ENCODE data around the gene BCAS3.

BCAS3 gene

GRCh38 chr17:60823515-60823914, 145.9 kb downstream of the BCAS3 start:
- Histone ChIP-seq H3K4me3 (IDR thresholded peaks at IDR 0.05; ENCODE audit: insufficient read depth, low read depth, low read length) (no peak overlapping the region), H3K27me3 (ENCODE audit: insufficient read depth, low read depth) (no peaks in the 10 kb centered on the region), H3K79me2 (ENCODE audit: insufficient read depth, low read depth) (no peaks in the 10 kb centered on the region), H3K27ac (no peak overlapping the region), H3K36me3 (ENCODE audit: insufficient read depth) (no peaks in the 10 kb centered on the region), H3K4me2 (no peak overlapping the region), H3K4me1 (ENCODE audit: low read depth, poor library complexity, severe bottlenecking) (no peaks in the 10 kb centered on the region), H4K20me1 (ENCODE audit: insufficient read depth) (no peaks in the 10 kb centered on the region), H3K9ac (no peak overlapping the region), H2AFZ (ENCODE audit: low read depth) (no peak overlapping the region)
- no peak for TF ChIP-seq CTCF (conservative IDR thresholded peaks at IDR 0.05; ENCODE audit: low read depth, low read length)

- Histone ChIP-seq H3K4me2 (no peak overlapping the region), H3K36me3 (ENCODE audit: insufficient read depth) (no peaks in the 10 kb centered on the region)
These were observed 147.7 kb downstream of the BCAS3 start for GRCh38 chr17:60825351-60825750.

GRCh38 chr17:60827943-60828342, 150.3 kb downstream of the BCAS3 start:
- Histone ChIP-seq H3K36me3 (ENCODE audit: insufficient read depth) (no peaks in the 10 kb centered on the region), H3K27me3 (ENCODE audit: insufficient read depth, low read depth) (no peaks in the 10 kb centered on the region), H2AFZ (ENCODE audit: low read depth) (no peak overlapping the region), H3K4me1 (ENCODE audit: low read depth, poor library complexity, severe bottlenecking) (no peaks in the 10 kb centered on the region), H3K4me2 (no peak overlapping the region), H3K79me2 (ENCODE audit: insufficient read depth, low read depth) (no peaks in the 10 kb centered on the region), H3K4me3 (IDR thresholded peaks at IDR 0.05; ENCODE audit: insufficient read depth, low read depth, low read length) (no peak overlapping the region), H4K20me1 (ENCODE audit: insufficient read depth) (no peaks in the 10 kb centered on the region), H3K27ac (no peak overlapping the region), H3K9ac (no peak overlapping the region)
- no peak for TF ChIP-seq CTCF (conservative IDR thresholded peaks at IDR 0.05; ENCODE audit: low read depth, low read length)

More at GRCh38 chr17:60825351-60825750, 147.7 kb downstream of the BCAS3 start:
- Histone ChIP-seq H4K20me1 (ENCODE audit: insufficient read depth) (no peaks in the 10 kb centered on the region), H3K79me2 (ENCODE audit: insufficient read depth, low read depth) (no peaks in the 10 kb centered on the region), H3K4me1 (ENCODE audit: low read depth, poor library complexity, severe bottlenecking) (no peaks in the 10 kb centered on the region), H3K4me3 (IDR thresholded peaks at IDR 0.05; ENCODE audit: insufficient read depth, low read depth, low read length) (no peak overlapping the region), H3K27ac (no peak overlapping the region), H2AFZ (ENCODE audit: low read depth) (no peak overlapping the region), H3K27me3 (ENCODE audit: insufficient read depth, low read depth) (no peaks in the 10 kb centered on the region), H3K9ac (no peak overlapping the region)
- TF ChIP-seq CTCF (conservative IDR thresholded peaks at IDR 0.05; ENCODE audit: low read depth, low read length) = no peak

- no peak overlapping the region for H3K27ac ChIP-seq
- no peaks in the 10 kb centered on the region for H3K79me2 ChIP-seq (ENCODE audit: insufficient read depth, low read depth)
- no peak overlapping the region for H3K4me3 ChIP-seq (IDR thresholded peaks at IDR 0.05; ENCODE audit: insufficient read depth, low read depth, low read length)
- TF ChIP-seq CTCF (conservative IDR thresholded peaks at IDR 0.05; ENCODE audit: low read depth, low read length) = no peak
- H3K4me1 ChIP-seq (ENCODE audit: low read depth, poor library complexity, severe bottlenecking) = no peaks in the 10 kb centered on the region
- no peaks in the 10 kb centered on the region for H4K20me1 ChIP-seq (ENCODE audit: insufficient read depth)
- no peak overlapping the region for H3K4me2 ChIP-seq
- no peak overlapping the region for H2AFZ ChIP-seq (ENCODE audit: low read depth)
- no peaks in the 10 kb centered on the region for H3K27me3 ChIP-seq (ENCODE audit: insufficient read depth, low read depth)
- H3K36me3 ChIP-seq (ENCODE audit: insufficient read depth) = no peaks in the 10 kb centered on the region
- no peak overlapping the region for H3K9ac ChIP-seq
These were observed 154.5 kb downstream of the BCAS3 start for GRCh38 chr17:60832151-60832585.

Data from KMS-11 (cell line).